C4-2B (cell line): Measurements from ENCODE around the gene SEH1L.

ENCODE experiments used
- H3K27ac ChIP-seq: fragments of 450-650 bp; 2 replicates; pipeline ENCODE4 v1.5.1; 2017
- ZFX ChIP-seq: fragments of 450-650 bp; IDR thresholded peaks from 2 replicates; pipeline ENCODE4 v1.6.1; 2017
- TF ChIP-seq, protein P1 (sequence below): fragments of 450-650 bp; conservative IDR thresholded peaks from 2 replicates; pipeline ENCODE4 v1.5.1; 2017; ENCODE audit warnings: mild to moderate bottlenecking

SEH1L gene

DNA sequence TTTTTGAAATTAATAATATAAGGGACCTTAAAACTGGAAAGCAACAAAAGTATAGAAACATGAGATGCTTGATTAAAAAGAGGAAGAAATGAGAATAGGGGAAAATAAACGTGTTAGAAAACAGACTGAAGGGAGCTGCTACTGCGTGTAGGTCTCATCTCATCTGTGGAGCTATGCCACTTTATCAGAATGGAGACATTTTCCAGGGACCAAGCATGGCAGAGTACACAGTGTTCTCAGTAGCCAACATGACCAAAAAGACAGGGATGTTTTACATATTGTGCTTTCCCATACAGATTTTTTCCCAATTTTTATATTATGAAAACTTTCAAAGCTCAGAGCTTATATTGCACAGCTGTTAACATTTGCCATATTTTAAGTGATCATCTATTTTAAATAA is 66.4 kb downstream of the SEH1L start:
- TF ChIP-seq, protein P1, sequence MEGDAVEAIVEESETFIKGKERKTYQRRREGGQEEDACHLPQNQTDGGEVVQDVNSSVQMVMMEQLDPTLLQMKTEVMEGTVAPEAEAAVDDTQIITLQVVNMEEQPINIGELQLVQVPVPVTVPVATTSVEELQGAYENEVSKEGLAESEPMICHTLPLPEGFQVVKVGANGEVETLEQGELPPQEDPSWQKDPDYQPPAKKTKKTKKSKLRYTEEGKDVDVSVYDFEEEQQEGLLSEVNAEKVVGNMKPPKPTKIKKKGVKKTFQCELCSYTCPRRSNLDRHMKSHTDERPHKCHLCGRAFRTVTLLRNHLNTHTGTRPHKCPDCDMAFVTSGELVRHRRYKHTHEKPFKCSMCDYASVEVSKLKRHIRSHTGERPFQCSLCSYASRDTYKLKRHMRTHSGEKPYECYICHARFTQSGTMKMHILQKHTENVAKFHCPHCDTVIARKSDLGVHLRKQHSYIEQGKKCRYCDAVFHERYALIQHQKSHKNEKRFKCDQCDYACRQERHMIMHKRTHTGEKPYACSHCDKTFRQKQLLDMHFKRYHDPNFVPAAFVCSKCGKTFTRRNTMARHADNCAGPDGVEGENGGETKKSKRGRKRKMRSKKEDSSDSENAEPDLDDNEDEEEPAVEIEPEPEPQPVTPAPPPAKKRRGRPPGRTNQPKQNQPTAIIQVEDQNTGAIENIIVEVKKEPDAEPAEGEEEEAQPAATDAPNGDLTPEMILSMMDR: no peak
- no peak overlapping the region for H3K27ac ChIP-seq

DNA sequence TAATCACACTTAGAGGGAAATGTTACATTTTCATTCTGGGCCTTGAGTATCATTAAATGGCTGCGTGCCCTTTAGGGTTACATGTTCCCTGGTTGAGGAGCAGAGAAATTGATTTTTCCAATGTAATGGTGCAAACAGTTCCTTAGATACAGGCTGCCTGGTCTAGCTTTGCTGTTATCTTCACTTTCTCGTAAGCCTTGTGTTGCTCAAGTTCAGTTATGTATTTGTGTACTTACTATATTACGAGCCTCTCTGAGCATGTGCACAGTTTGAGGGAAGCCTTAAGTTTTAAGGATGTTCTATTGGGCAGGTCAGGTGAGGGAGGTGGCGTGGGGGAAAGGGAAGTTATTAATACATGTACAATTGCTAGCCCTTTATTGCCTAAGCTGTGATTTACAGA is 67.0 kb downstream of the SEH1L start:
- TF ChIP-seq, protein P1: no peak
- no peak for TF ChIP-seq ZFX
- H3K27ac ChIP-seq: no peak overlapping the region

DNA sequence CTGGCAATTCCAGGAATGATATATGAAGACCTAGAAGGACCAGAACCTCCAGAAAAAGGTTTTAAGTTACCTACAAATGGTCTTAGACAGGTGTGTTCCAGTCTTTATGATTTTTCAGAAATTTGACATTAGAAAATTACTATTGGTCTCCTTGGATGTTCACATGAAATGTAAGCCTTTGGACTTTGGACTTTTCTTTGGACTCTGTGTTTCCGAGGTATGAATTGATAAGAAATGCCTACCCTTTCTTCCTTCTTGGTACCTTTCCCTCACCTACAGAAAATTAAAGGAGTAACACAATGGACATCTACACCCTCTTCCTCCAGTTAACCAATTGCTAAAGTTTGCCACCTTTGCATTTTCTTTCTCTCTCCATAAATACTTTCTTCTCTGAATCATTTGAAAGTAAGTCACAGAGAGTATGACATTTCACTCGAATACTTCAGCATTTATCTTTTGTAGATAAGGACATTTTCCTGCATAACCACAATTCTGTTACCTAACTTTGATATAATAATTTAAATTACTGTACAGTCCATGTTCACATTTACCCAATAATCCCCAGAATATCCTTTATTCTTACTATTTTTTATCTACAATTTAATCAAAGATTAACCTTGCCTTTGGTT is 69.5 kb downstream of the SEH1L start:
- TF ChIP-seq, protein P1: no peak
- TF ChIP-seq ZFX: no peak
- no peak overlapping the region for H3K27ac ChIP-seq

DNA sequence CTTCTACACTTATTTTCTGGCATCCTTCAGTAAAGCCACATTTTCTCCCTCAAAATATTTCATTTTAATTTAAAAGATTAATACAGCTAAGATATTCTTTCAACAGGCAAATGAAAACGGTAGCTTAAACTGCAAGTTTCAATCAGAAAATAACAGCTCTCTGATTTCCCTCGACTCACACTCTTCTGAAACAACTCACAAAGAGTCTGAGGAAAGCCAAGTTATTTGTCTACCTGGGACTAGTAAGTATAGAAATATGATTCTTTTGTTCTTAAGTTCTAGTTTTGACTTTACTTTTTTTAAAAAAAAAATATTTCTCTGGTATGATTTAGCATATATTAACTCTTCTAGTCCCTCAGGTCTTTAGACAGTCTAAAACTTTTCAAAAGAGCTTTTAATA is 70.6 kb downstream of the SEH1L start:
- TF ChIP-seq ZFX: no peak
- TF ChIP-seq, protein P1: no peak
- H3K27ac ChIP-seq: no peak overlapping the region

DNA sequence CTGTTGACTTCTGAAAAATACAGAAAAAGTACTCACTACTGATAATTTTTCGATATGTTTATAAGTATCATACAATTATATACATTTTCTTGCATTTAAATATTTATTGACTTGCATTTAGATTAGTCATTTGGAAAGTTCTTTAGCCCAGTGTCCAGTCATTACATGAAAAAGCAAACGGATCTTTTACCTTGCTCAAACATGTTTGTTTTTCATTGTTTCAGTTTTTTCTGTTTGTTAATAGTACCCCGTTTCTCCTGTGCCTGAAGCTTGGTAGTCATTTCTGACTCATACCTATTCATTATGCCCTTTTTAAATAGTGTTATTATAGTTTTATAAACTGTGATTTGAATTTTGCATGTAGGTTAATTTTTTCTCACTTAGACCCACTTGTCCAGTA is 71.5 kb downstream of the SEH1L start:
- no peak overlapping the region for H3K27ac ChIP-seq
- TF ChIP-seq ZFX: no peak
- TF ChIP-seq, protein P1: no peak

DNA sequence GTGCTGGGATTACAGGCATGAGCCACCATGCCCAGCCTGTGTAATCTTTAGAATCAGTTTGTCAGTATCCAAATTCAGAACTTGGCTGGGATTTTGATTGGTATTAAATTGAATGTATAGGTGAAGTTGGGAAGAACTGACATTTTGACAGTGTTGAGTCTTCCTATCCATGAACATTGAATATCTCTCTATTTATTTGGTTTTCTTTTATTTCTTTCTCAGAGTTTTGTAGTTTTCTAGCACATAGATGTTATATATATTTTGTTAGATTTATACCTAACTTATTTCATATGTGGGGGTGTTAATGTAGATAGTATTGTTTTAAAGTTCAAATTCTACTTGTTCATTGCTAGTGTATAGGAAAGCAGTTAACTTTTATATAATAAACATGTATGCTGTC is 74.8 kb downstream of the SEH1L start:
- no peak for TF ChIP-seq ZFX
- TF ChIP-seq, protein P1: no peak
- no peak overlapping the region for H3K27ac ChIP-seq

DNA sequence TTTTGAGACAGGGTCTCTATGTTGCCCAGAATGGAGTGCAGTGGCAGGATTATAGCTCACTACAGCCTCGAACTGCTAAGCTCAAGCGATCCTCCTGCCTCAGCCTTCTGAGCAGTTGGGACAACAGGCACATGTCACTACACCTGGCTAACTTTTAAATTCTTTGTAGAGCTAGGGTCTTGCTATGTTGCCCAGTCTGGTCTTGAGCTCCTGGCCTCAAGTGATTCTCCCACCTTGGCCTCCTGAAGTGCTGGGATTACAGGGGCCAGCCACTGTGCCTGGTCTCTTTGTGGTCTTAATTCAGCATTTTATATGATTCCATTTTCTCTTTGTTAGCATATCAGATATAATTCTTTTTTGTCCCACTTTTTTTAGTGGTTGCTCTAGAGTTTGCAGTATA is 77.4 kb downstream of the SEH1L start:
- TF ChIP-seq ZFX: no peak
- TF ChIP-seq, protein P1: no peak
- no peak overlapping the region for H3K27ac ChIP-seq
